ENCODE results near the gene RPS13. TPM values are rescaled to one million over a fixed set of nuclear protein-coding genes. Genes with fewer than 3 reads are reported as not detected.
"Not testable (repeated sequence)": the region's sequence is repeated elsewhere in the genome, so short reads cannot be mapped to it uniquely, and the experiment has no call there.

RPS13 gene
- total and polyA plus RNA-seq, 2 donors (not counting 1 experiment from before 2014, with no cell fraction given), result 1,411 to 1,599 TPM

DNA sequence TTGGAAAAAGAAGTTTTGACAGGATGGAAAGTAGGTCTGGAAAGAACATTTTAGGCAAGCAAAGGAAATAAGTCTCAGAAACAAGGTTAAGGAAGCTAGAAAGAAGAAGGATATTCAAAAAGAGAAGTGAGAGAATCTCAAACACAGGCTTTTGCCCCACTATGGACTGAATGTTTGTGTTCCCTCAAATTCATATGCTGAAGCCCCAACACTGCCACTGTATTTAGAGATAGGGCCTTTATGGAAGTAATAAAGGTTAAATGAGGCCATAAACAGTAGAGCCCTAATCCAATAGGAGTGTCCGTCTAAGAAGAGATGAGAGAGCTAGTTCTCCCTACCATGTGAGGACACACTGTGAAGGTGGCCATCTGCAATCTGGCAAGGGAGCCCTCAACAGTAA is 20.6 kb upstream of the RPS13 start:
- Mint-ChIP-seq H3K27me3 (no peaks in the 10 kb centered on the region), H3K4me3 (no peak overlapping the region), H3K27ac (peak overlapping the region; percentile 62), H3K4me1 (peaks cover 5% of the 10 kb centered on the region), H3K9me3 (ENCODE audit: insufficient read depth) (no peaks in the 10 kb centered on the region)
- DNase-seq (no peak), ATAC-seq (ENCODE audit: low read depth) (no peak)
- Histone ChIP-seq H3K79me2 (ENCODE audit: control insufficient read depth, insufficient read depth, low read length) (no peaks in the 10 kb centered on the region), H3K9ac (ENCODE audit: low read length) (no peak overlapping the region), H3K4me1 (ENCODE audit: control insufficient read depth in 2 of 2, insufficient read depth in 2 of 2, low read length in 2 of 2) (no peaks in the 10 kb centered on the region), H3K9me3 (ENCODE audit: control extremely low read depth in 1 of 3, control insufficient read depth in 2 of 3, insufficient read depth in 1 of 3, low read length in 2 of 3) (peaks cover 0 to 1% (median 0%) of the 10 kb centered on the region in 3 donors), H4K20me1 (ENCODE audit: control insufficient read depth, insufficient read depth, low read length, poor library complexity, severe bottlenecking) (no peaks in the 10 kb centered on the region), H2AFZ (ENCODE audit: insufficient read depth, low read depth, low read length, poor library complexity, severe bottlenecking) (no peak overlapping the region), H3K4me3 (ENCODE audit: control extremely low read depth in 1 of 5, extremely low read depth in 1 of 5, insufficient read depth in 1 of 5, low read depth in 2 of 5, low read length in 4 of 5) (no peak overlapping the region), H3K36me3 (replicated peaks in 1 of 2; ENCODE audit: control extremely low read depth in 1 of 2, control insufficient read depth in 1 of 2, extremely low read depth in 1 of 2, insufficient read depth in 2 of 2, low read length in 1 of 2) (peaks cover 8 to 40% of the 10 kb centered on the region in 2 experiments), H3K4me2 (replicated peaks; ENCODE audit: low read depth, low read length, poor library complexity, severe bottlenecking) (no peak overlapping the region), H3K27me3 (replicated peaks in 1 of 4; ENCODE audit: control extremely low read depth in 1 of 4, control insufficient read depth in 3 of 4, insufficient read depth in 4 of 4, low read length in 3 of 4) (no peaks in the 10 kb centered on the region), H3K27ac (ENCODE audit: low read length in 2 of 2) (peak overlapping the region in 1 of 2 donors; percentile 6)
- ChIA-PET POLR2A (no interaction called here), CTCF (no interaction called here)
- WGBS (ENCODE audit: insufficient coverage), result 100% methylated on average over 1 of the region's 1 CpG
- TF ChIP-seq, protein P1, sequence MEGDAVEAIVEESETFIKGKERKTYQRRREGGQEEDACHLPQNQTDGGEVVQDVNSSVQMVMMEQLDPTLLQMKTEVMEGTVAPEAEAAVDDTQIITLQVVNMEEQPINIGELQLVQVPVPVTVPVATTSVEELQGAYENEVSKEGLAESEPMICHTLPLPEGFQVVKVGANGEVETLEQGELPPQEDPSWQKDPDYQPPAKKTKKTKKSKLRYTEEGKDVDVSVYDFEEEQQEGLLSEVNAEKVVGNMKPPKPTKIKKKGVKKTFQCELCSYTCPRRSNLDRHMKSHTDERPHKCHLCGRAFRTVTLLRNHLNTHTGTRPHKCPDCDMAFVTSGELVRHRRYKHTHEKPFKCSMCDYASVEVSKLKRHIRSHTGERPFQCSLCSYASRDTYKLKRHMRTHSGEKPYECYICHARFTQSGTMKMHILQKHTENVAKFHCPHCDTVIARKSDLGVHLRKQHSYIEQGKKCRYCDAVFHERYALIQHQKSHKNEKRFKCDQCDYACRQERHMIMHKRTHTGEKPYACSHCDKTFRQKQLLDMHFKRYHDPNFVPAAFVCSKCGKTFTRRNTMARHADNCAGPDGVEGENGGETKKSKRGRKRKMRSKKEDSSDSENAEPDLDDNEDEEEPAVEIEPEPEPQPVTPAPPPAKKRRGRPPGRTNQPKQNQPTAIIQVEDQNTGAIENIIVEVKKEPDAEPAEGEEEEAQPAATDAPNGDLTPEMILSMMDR (IDR thresholded peaks at IDR 0.05), result no peak
- no peak for TF ChIP-seq EZH2 (IDR thresholded peaks at IDR 0.05; ENCODE audit: borderline replicate concordance, insufficient read depth, low read depth, low read length, poor library complexity, severe bottlenecking)
- intact Hi-C loops (cut with micrococcal nuclease), result no loop called here

GRCh38 chr11:17085976-17086375 is 8.5 kb upstream of the RPS13 start:
- H3K9ac ChIP-seq (ENCODE audit: low read length); H3K4me1 ChIP-seq (ENCODE audit: control insufficient read depth in 2 of 2, insufficient read depth in 2 of 2, low read length in 2 of 2); ATAC-seq (ENCODE audit: low read depth); H3K9me3 ChIP-seq (ENCODE audit: control extremely low read depth in 1 of 3, control insufficient read depth in 2 of 3, insufficient read depth in 1 of 3, low read length in 2 of 3); CTCF ChIA-PET; H3K4me3 Mint-ChIP-seq; H3K4me3 ChIP-seq (ENCODE audit: control extremely low read depth in 1 of 5, extremely low read depth in 1 of 5, insufficient read depth in 1 of 5, low read depth in 2 of 5, low read length in 4 of 5); POLR2A ChIA-PET; H3K4me1 Mint-ChIP-seq; H3K27ac ChIP-seq (ENCODE audit: low read length in 2 of 2); H3K4me2 ChIP-seq (replicated peaks; ENCODE audit: low read depth, low read length, poor library complexity, severe bottlenecking); H3K27me3 ChIP-seq (replicated peaks in 1 of 4; ENCODE audit: control extremely low read depth in 1 of 4, control insufficient read depth in 3 of 4, insufficient read depth in 4 of 4, low read length in 3 of 4); H3K79me2 ChIP-seq (ENCODE audit: control insufficient read depth, insufficient read depth, low read length); H3K27ac Mint-ChIP-seq; H3K9me3 Mint-ChIP-seq (ENCODE audit: insufficient read depth); DNase-seq; intact Hi-C loops (cut with micrococcal nuclease); H3K27me3 Mint-ChIP-seq; H4K20me1 ChIP-seq (ENCODE audit: control insufficient read depth, insufficient read depth, low read length, poor library complexity, severe bottlenecking); H2AFZ ChIP-seq (ENCODE audit: insufficient read depth, low read depth, low read length, poor library complexity, severe bottlenecking): not testable (repeated sequence)
- H3K36me3 ChIP-seq (replicated peaks in 1 of 2; ENCODE audit: control extremely low read depth in 1 of 2, control insufficient read depth in 1 of 2, extremely low read depth in 1 of 2, insufficient read depth in 2 of 2, low read length in 1 of 2), result peaks cover 5 to 18% of the 10 kb centered on the region in 2 experiments
- 99% methylated on average over 14 of the region's 16 CpGs for WGBS (ENCODE audit: insufficient coverage)

Data from B cell (primary cell).